Urothelium cell line (cell line): Measurements from ENCODE around the gene TGFBI.

Source experiments
- DNase-seq: peaks from one replicate; pipeline ENCODE4 v3.0.0; 2011; ENCODE audit warnings: low spot score, mixed read lengths
- FAIRE-seq: peaks from 2 replicates; lab custom pipeline; 2011; peaks lifted over from hg19 to GRCh38; lab: Jason Lieb, UNC

Gene TGFBI

GRCh38 chr5:136061630-136062365 is 33.0 kb downstream of the TGFBI start:
- FAIRE-seq (no peak), DNase-seq (no peak)

DNA sequence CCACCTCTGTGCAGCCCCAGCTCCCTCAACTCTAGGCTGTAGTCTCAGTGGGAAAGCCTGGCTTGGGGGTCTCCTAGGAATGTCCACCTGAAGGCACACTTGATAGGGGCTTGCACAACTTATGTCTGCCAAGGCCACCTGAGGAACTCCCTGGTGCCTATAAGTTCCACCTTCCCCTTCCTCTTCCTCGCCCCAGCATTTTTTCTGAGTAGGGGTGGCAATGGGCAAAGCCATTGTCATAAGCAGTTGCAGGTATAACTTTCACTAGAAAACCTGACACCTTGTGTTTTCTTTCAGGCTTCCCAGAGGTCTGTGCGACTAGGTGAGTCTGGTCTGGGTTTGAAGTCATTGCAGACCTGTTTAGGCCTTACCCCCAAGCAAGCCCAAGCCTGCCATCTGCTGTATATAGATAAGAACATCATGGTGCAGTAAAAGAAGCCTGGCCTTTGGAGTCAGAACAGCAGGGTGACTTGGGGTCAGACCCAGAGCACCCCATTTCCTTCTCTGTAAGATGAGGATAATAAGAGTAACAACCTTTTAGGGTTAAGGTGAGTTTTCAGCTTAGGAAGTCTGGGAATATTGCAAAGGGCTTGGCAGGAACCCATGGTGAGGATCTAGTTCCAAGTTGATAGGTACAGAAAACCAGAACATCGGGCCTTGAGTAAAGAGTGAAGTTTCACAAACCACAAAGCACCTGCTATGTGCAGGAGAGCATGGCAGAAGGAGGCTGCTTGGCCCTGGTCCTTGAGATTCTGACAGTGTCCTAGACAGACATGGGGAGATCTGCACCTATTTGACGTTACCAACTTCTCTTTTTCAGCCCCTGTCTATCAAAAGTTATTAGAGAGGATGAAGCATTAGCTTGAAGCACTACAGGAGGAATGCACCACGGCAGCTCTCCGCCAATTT is 33.8 kb downstream of the TGFBI start:
- FAIRE-seq: no peak
- no peak for DNase-seq

DNA sequence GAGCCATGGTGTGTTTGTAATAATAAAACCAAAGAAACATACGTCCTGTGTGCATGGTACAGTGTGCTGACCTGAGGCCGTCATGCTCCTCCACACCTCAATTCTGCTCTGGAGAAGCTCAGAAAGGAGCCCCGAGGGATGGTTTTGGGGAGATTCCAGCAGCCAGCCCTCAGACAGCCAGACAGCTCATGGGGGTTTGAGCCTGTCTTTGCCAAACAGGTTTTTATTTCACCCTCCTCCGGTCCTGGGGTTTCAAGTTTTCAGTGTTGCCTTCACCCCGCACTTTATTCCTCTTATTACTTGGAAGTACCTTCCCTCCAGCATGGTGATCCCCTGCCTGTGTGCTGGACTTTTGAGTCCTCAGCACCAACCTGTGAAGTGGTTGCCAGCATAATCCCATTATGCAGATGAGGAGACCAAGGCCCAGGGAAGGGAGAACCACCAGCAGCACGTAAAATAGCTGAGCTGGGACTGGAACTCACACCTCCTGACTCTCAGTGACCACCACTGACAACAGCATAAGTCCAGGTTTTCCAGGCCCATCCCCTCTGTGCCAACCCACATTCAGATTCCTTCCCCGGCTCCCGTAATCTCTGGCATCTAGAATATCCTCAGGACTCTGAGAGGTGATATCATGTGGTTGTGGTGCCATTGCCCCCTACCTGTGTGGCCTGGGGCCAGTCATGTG is 35.1 kb downstream of the TGFBI start:
- no peak for FAIRE-seq
- no peak for DNase-seq

DNA sequence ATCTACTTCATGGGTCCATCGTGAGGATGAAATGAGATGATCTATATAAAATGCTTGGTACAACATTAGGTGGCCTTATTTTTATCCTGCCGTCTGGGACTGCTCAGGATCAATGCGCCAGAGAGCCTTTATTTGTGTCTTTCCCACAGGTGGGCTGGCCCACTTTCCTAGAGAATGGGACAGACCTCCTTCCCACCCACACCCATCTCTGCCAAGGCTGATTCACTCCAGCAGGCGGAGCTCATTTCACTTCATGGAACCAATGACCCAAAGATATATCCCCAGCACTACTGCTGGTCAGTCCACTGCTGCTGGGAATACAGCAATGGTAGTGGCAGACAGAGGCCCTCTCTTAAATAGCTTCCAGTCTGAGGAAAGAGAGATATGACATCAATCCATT is 35.7 kb downstream of the TGFBI start:
- DNase-seq: no peak

DNA sequence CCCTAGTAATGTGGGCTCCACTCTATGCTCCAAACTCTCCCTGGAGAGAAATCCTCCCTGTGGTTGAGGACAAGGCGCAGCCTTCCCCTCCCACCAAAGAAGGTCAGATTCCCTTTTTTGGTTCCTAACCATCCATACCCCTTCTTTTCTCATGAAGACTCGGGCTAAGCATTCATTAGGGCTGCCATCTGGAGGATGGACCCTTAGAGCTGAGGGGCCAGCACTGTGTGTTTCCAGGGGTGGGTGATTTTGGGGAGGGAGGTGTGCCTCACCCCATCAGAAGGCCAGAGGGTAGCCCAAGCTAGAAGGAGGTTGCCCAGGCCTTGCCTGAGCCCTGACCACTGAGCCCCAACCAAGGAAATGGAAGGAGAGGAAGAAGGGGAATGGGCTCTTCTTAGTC is 36.8 kb downstream of the TGFBI start:
- FAIRE-seq (no peak), DNase-seq (no peak)

More for the DNA sequence above, 35.7 kb downstream of the TGFBI start:
- no peak for FAIRE-seq

GRCh38 chr5:136066661-136067271 is 38.0 kb downstream of the TGFBI start:
- no peak for DNase-seq
- no peak for FAIRE-seq

DNA sequence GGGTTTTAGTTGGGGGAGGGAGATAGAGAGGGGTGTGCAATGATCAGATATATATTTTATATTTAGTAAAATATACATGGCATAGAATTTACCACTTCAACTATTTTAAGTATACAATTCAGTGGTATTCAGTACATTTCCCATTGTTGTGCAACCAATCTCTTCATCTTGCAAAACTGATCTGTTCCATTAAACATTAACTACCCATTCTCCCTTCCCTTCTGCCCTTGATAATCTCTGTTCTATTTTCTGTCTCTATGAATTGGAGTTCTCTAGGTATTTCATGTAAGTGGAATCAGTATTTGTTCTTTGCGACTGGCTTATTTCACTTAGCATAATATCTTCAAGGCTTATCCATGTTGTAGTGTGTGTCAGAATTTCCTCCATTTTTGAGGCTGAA is 38.6 kb downstream of the TGFBI start:
- DNase-seq (no peak), FAIRE-seq (no peak)

- no peak for FAIRE-seq
- DNase-seq: no peak
Measured at GRCh38 chr5:136070486-136071285, 41.9 kb downstream of the TGFBI start.

GRCh38 chr5:136073714-136074529 is 45.1 kb downstream of the TGFBI start:
- DNase-seq: no peak
- no peak for FAIRE-seq

GRCh38 chr5:136075466-136075891 is 46.7 kb downstream of the TGFBI start:
- DNase-seq: no peak
- no peak for FAIRE-seq

- no peak for FAIRE-seq
- no peak for DNase-seq
Measured at GRCh38 chr5:136076067-136076466, 47.3 kb downstream of the TGFBI start.

DNA sequence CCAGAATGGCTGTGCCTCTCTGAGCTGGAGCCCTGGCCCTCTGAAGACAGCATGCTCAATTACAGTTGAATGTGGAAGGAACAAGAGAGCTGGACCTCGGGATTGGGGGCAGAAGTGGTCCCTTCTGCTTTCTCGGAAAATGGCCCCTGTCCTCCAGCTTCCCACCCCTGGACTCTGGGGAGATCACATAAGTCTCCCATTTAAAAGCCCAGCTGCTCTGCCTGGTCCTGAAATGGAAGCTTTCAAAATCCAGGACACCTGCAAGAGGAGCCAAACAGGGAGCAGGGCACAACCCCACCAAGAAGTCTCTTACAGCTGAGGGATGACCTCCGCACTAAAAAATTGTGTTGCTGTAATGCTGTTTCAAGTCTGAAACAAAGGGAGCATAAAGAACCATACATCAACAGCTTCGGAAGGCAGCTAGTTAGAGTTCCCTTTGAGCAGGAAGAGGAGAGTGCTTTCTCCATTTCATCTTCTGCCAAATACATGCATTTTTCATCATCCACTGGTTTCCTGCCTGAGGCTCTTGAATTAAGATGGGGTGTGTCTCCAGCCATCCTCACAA is 48.2 kb downstream of the TGFBI start:
- FAIRE-seq: no peak
- no peak for DNase-seq

GRCh38 chr5:136079195-136079985 is 50.6 kb downstream of the TGFBI start:
- FAIRE-seq (no peak), DNase-seq (no peak)

GRCh38 chr5:136080113-136080482 is 51.3 kb downstream of the TGFBI start:
- no peak for DNase-seq
- FAIRE-seq: no peak

- DNase-seq: no peak
- no peak for FAIRE-seq
Measured at GRCh38 chr5:136080483-136081216, 51.9 kb downstream of the TGFBI start.

DNA sequence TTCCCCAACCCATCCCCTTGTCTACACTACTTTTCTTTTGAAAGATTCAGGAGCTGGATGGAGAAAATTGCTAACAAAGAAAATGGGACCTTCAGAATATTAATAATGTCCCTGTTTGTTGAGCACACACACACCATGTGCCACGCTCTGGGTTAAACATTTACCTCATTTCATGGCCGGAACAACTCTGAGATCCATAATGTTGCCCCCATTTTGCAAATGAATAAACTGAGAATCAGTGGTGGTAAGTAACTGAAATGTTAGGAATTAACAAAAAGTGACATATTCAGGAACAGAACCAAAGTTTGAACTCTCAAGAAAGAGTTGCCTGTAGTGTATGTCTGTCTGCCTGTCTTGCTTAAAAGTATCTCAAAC is 52.4 kb downstream of the TGFBI start:
- FAIRE-seq: no peak

DNA sequence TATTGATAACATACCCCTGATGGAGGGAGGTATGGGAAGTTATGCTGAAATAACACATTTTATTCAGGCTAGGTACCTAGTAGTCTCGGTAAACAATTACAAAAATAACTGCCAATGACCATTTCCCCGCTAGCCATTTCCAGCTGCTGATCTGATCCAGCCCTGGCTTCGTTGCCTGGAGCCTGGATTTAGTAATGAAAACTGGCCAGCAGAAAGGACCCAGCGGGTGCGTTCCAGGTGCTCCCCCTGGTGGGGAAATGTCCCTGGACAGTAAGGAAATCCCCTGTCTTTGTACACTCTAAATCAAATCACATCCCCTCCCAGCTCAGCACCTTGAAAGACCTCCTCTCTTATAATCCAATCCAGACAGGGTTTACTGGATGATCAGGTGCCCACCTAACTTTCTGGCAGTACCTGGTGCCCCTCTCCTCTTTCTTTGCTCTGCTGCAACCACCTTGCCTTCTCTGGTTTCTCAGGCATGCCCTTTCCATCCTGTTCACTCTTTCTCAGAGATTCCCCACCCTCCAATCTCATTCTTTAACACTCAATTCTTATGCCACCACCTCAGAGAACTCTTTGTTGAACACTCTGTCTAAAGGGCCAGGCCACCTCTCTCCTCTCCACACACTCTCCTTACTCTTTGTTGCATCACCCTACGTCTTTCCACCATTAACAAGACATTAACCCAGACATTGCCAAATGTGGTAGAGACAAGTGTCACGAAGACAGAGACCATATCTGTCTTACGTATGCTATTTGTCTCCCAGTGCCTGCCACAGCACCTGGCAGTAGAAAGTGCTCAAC is 53.8 kb downstream of the TGFBI start:
- FAIRE-seq: no peak

More for the DNA sequence above, 52.4 kb downstream of the TGFBI start:
- no peak for DNase-seq

More for the DNA sequence above, 53.8 kb downstream of the TGFBI start:
- peak; percentile 66 for DNase-seq
